IMR-90 (cell line): Measurements from ENCODE around the gene EPB41L1. TPM values are rescaled to one million over a fixed set of nuclear protein-coding genes. Genes with fewer than 3 reads are reported as not detected.

Source experiments
- ATAC-seq: fragments of 200-7000 bp; cut with Tn5 transposase; 2 replicates; pipeline ENCODE4 v1.9.1; 2020; ENCODE audit warnings: low read depth, mild to moderate bottlenecking, moderate library complexity
- BruUV-seq: library from RNA; stranded (reverse); fragments of 400-500 nt; replicated peaks from 2 replicates; lab custom pipeline; 2021; lab: Mats Ljungman, UMichigan
- CTCF ChIA-PET: fragments of 300-600 bp; formaldehyde crosslinking; extraction: SDS; loops from one replicate; lab custom pipeline; 2021; ENCODE audit warnings: antibody characterized with exemption; lab: Yijun Ruan, JAX
- POLR2A ChIA-PET: fragments of 300-600 bp; sonication (Branson Sonifier 250); formaldehyde crosslinking; loops from one replicate; lab custom pipeline; 2022; ENCODE audit warnings: antibody characterized with exemption; ENCODE audit not compliant: unreplicated experiment; lab: Charles Lee
- DNase-seq: peaks from one replicate; pipeline ENCODE4 v3.0.0; 2013
- H2AFZ ChIP-seq: replicated peaks from 2 replicates; pipeline ENCODE3; 2013; ENCODE audit warnings: low read length, mild to moderate bottlenecking; ENCODE audit not compliant: poor library complexity
- H2AK5ac ChIP-seq: 2 replicates; pipeline ENCODE4 v1.6.1; 2013; ENCODE audit warnings: low read depth, low read length, inconsistent platforms
- H2AK9ac ChIP-seq: replicated peaks from 2 replicates; pipeline ENCODE3; 2013; ENCODE audit warnings: mild to moderate bottlenecking, low read depth, low read length, moderate library complexity; ENCODE audit not compliant: poor library complexity
- H2BK120ac ChIP-seq: 2 replicates; pipeline ENCODE4 v1.6.1; 2013; ENCODE audit warnings: low read depth, low read length, inconsistent platforms
- H2BK15ac ChIP-seq: 3 replicates; pipeline ENCODE4 v1.6.1; 2013; ENCODE audit warnings: low read depth, low read length, inconsistent platforms
- H2BK20ac ChIP-seq: 2 replicates; pipeline ENCODE4 v1.6.1; 2013; ENCODE audit warnings: low read depth, mild to moderate bottlenecking, inconsistent platforms, low read length, moderate library complexity
- H2BK5ac ChIP-seq: 2 replicates; pipeline ENCODE4 v1.6.1; 2013; ENCODE audit warnings: mild to moderate bottlenecking, low read depth, low read length, inconsistent platforms; ENCODE audit not compliant: poor library complexity, severe bottlenecking
- H3K14ac ChIP-seq: replicated peaks from 2 replicates; pipeline ENCODE4 v1.6.1; 2013; ENCODE audit warnings: low read depth, low read length, inconsistent platforms
- H3K18ac ChIP-seq: 2 replicates; pipeline ENCODE4 v1.6.1; 2013; ENCODE audit warnings: low read depth, low read length, control low read depth
- H3K23ac ChIP-seq: 2 replicates; pipeline ENCODE4 v1.6.1; 2013; ENCODE audit warnings: low read depth, low read length, inconsistent platforms
- H3K27ac ChIP-seq: 2 replicates; pipeline ENCODE4 v1.5.1; 2013; ENCODE audit warnings: mild to moderate bottlenecking, control low read depth, low read length; ENCODE audit not compliant: insufficient read depth
- H3K27me3 ChIP-seq: 2 replicates; pipeline ENCODE4 v1.6.1; 2013; ENCODE audit warnings: low read length; ENCODE audit not compliant: control insufficient read depth, insufficient read depth
- H3K36me3 ChIP-seq: 2 replicates; pipeline ENCODE4 v1.6.1; 2013; ENCODE audit warnings: low read length, mixed read lengths; ENCODE audit not compliant: control insufficient read depth, insufficient read depth
- H3K4ac ChIP-seq: 2 replicates; pipeline ENCODE4 v1.6.1; 2013; ENCODE audit warnings: low read depth, low read length, inconsistent platforms
- H3K4me1 ChIP-seq: 2 replicates; pipeline ENCODE4 v1.6.1; 2013; ENCODE audit warnings: low read length, mixed read lengths; ENCODE audit not compliant: control insufficient read depth, insufficient read depth
- H3K4me2 ChIP-seq: 2 replicates; pipeline ENCODE4 v1.6.1; 2013; ENCODE audit warnings: low read depth, mild to moderate bottlenecking, control low read depth, low read length, moderate library complexity
- H3K4me3 ChIP-seq: 2 replicates; pipeline ENCODE4 v1.5.1; 2013; ENCODE audit warnings: low read depth, mild to moderate bottlenecking, control low read depth, low read length, moderate library complexity; ENCODE audit not compliant: insufficient read depth
- H3K56ac ChIP-seq: 2 replicates; pipeline ENCODE4 v1.6.1; 2013; ENCODE audit warnings: low read length, inconsistent platforms; ENCODE audit not compliant: insufficient read depth; ENCODE audit errors: extremely low read depth
- H3K79me1 ChIP-seq, 2 experiments: 2 replicates each; pipeline ENCODE4 v1.6.1; 2013; ENCODE audit warnings: low read length in 2 of 2, inconsistent platforms in 1 of 2, low read depth in 1 of 2
- H3K9ac ChIP-seq: 2 replicates; pipeline ENCODE4 v1.6.1; 2013; ENCODE audit warnings: low read depth, low read length, control low read depth
- H3K9me1 ChIP-seq: 2 replicates; pipeline ENCODE4 v1.6.1; 2013; ENCODE audit warnings: low read length, inconsistent platforms; ENCODE audit not compliant: insufficient read depth
- H3K9me3 ChIP-seq: 2 replicates; pipeline ENCODE4 v1.6.1; 2013; ENCODE audit warnings: low read length; ENCODE audit not compliant: control insufficient read depth, insufficient read depth
- H4K20me1 ChIP-seq: 2 replicates; pipeline ENCODE4 v1.6.1; 2013; ENCODE audit warnings: low read length, inconsistent platforms; ENCODE audit not compliant: insufficient read depth
- H4K5ac ChIP-seq: 2 replicates; pipeline ENCODE4 v1.6.1; 2013; ENCODE audit warnings: mild to moderate bottlenecking, low read depth, low read length, control low read depth
- H4K8ac ChIP-seq, 2 experiments: 2 replicates each; pipeline ENCODE4 v1.6.1; 2013; ENCODE audit warnings: low read depth in 2 of 2, low read length in 2 of 2, control low read depth in 1 of 2, inconsistent platforms in 1 of 2
- H4K91ac ChIP-seq: 2 replicates; pipeline ENCODE4 v1.6.1; 2013; ENCODE audit warnings: low read depth, low read length, inconsistent platforms; ENCODE audit not compliant: insufficient read depth
- BHLHE40 ChIP-seq: fragments of 150-350 bp; IDR thresholded peaks from 2 replicates; pipeline ENCODE4 v1.6.1; 2016; ENCODE audit warnings: mild to moderate bottlenecking, low read depth, low read length
- CEBPB ChIP-seq: IDR thresholded peaks from 2 replicates; pipeline ENCODE4 v1.6.1; 2012; ENCODE audit warnings: low read depth, low read length, improper control_type of control experiment
- CHD1 ChIP-seq: IDR thresholded peaks from 2 replicates; pipeline ENCODE4 v1.6.1; 2012; ENCODE audit warnings: low read depth, low read length, improper control_type of control experiment
- FOS ChIP-seq: fragments of 150-350 bp; IDR thresholded peaks from 2 replicates; pipeline ENCODE4 v1.6.1; 2016; ENCODE audit warnings: low read depth, low read length
- MXI1 ChIP-seq: IDR thresholded peaks from 2 replicates; pipeline ENCODE4 v1.6.1; 2012; ENCODE audit warnings: low read depth, mild to moderate bottlenecking, low read length, moderate library complexity, borderline replicate concordance
- NFE2L2 ChIP-seq: fragments of 150-350 bp; IDR thresholded peaks from 2 replicates; pipeline ENCODE4 v1.6.1; 2016; ENCODE audit warnings: low read depth, mild to moderate bottlenecking, low read length
- RFX5 ChIP-seq: IDR thresholded peaks from 2 replicates; pipeline ENCODE4 v1.8.0; 2012; ENCODE audit warnings: low read depth, mild to moderate bottlenecking, low read length, moderate library complexity
- dilution Hi-C: fragments of 300-500 bp; cut with HindIII; formaldehyde crosslinking; loops from one replicate; pipeline ENCODE4 v1.14.3; 2018; ENCODE audit warnings: low sequenced_read_pairs; ENCODE audit not compliant: unreplicated experiment
- in situ Hi-C: fragments of 300-500 bp; cut with MboI; formaldehyde crosslinking; loops from 3 replicates; pipeline ENCODE4 v1.14.3; 2019; ENCODE audit warnings: low sequenced_read_pairs, inconsistent platforms, mixed read lengths
- intact Hi-C: fragments of 100-400 bp; cut with micrococcal nuclease; formaldehyde crosslinking; loops from 2 replicates; pipeline ENCODE4 v1.10.0; 2022
- polyA plus RNA-seq, 3 experiments: library from polyadenylated mRNA; depleted of rRNA; stranded (reverse); fragments of >200 nt; gene quantifications; 2 replicates each; pipeline ENCODE4 v1.2.3, GENCODE V29; 2012; ENCODE audit warnings: low replicate concordance in 1 of 3
- total RNA-seq: library from RNA; depleted of rRNA; stranded (reverse); fragments of >200 nt; gene quantifications from 2 replicates; pipeline ENCODE4 v1.2.3, GENCODE V29; 2012

The EPB41L1 gene
- total and polyA plus RNA-seq, 2 of the 4 experiments (the other 2 are of a cell fraction) = 12.5 to 33.7 TPM

- in situ Hi-C loops = no loop called here
- ATAC-seq (peak; percentile 18), DNase-seq (no peak)
- H3K9me3 ChIP-seq = no peaks in the 10 kb centered on the region
- H3K18ac ChIP-seq = no peak overlapping the region
- intact Hi-C loops = no loop called here
- CTCF ChIA-PET = interaction anchor here (1.2 kb wide), 1 partner anchor 21 kb away, joined by 3 read pairs; no protein-coding TSS in a partner anchor
- H2AFZ ChIP-seq = no peak overlapping the region
- H3K27me3 ChIP-seq = peaks cover 34% of the 10 kb centered on the region
- 0 out of 2 replicates have a peak overlapping the region, but pooled peaks have one; percentile 35 for H2AK5ac ChIP-seq
- H4K5ac ChIP-seq = no peak overlapping the region
- 0 out of 2 replicates have a peak overlapping the region, but pooled peaks have one; percentile 10 for H3K4ac ChIP-seq
- no peak overlapping the region for H3K9ac ChIP-seq
- H3K27ac ChIP-seq = no peak overlapping the region
- 0 out of 3 replicates have a peak overlapping the region, but pooled peaks have one; percentile 32 for H2BK15ac ChIP-seq
- H3K9me1 ChIP-seq = peaks cover 4% of the 10 kb centered on the region
- BruUV-seq = no TSS peak
- POLR2A ChIA-PET = no interaction called here
- no peak for TF ChIP-seq MXI1
- no peak for TF ChIP-seq CHD1
- TF ChIP-seq FOS = no peak
- TF ChIP-seq RFX5 = no peak
- no peak for TF ChIP-seq BHLHE40
- TF ChIP-seq CEBPB = no peak
- no peak for TF ChIP-seq NFE2L2
- no peak overlapping the region for H3K4me2 ChIP-seq
- H3K4me1 ChIP-seq = peaks cover 3% of the 10 kb centered on the region; the same call in 1 of the 2 replicates
- no peak overlapping the region for H3K14ac ChIP-seq
- dilution Hi-C loops = no loop called here
- peak overlapping the region; percentile 7 for H2AK9ac ChIP-seq
- H2BK5ac ChIP-seq = no peak overlapping the region
- no peak overlapping the region for H3K56ac ChIP-seq
- no peak overlapping the region for H4K91ac ChIP-seq
- no peaks in the 10 kb centered on the region for H3K79me1 ChIP-seq
- H4K8ac ChIP-seq = no peak overlapping the region
- H3K36me3 ChIP-seq = no peaks in the 10 kb centered on the region
- no peak overlapping the region for H2BK120ac ChIP-seq
- H2BK20ac ChIP-seq = no peak overlapping the region
- H4K20me1 ChIP-seq = 0 out of 2 replicates have a peak, but pooled peaks cover 3% of the 10 kb centered on the region
- H3K4me3 ChIP-seq = no peak overlapping the region
- no peak overlapping the region for H3K23ac ChIP-seq
Measured at GRCh38 chr20:36117638-36118037, 36.9 kb upstream of the EPB41L1 start.
